ENCODE results near the gene SLC6A7. TPM values are rescaled to one million over a fixed set of nuclear protein-coding genes. Genes with fewer than 3 reads are reported as not detected.

SLC6A7 gene
- total RNA-seq, 2 donors from 2014 or later, result not detected

DNA sequence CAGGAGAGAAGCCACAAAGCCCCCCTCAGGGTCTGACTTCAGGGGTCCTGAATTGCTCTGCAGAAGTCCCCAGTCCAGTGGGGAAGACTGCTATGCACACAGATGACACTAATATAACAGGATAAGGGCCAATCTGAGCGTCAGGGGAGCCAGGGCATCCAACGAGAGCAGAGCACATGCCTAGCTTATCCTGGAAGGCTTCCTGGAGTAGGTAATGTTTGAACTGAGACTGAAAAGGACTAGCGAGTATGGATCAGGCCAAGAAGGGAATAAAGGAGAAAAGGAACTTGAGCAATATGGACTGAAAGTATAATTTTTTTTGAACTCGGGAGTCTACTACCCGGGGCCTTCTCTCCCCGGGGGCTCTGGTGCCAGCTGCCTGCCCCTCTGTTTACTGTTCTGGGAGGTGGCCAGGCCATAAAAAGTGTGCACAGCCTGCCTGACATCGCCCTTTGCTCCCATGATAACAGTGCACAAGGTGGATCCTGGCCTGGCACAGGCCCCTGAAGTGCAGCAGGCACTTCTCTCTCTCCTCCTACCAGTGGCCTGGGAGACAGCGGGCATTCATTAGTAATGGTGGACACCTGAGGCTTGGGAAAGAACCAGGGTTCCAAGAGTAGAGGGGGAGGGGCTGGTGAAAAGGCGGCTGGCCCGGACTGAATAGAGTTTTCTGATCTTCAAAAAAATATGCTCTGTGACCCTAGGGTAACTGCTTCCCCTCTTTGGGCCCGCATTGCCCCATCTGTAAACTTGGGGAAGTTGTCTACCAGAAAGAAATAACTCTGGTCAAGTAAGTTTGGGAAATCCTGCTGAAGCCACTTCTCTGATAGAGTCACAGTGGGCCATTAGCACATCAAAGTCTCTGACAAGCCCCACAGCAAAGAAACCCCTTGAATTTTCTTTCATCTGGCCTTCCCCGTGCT is 4.6 kb upstream of the SLC6A7 start:
- H3K9me3 ChIP-seq, result no peaks in the 10 kb centered on the region
- no peaks in the 10 kb centered on the region for H3K27me3 ChIP-seq
- H3K4me1 ChIP-seq, result peaks cover 0 to 20% of the 10 kb centered on the region in 2 donors
- H3K4me3 ChIP-seq, result no peak overlapping the region
- no peak overlapping the region for H3K27ac ChIP-seq
- H3K36me3 ChIP-seq, result no peaks in the 10 kb centered on the region
- TF ChIP-seq, protein P1, sequence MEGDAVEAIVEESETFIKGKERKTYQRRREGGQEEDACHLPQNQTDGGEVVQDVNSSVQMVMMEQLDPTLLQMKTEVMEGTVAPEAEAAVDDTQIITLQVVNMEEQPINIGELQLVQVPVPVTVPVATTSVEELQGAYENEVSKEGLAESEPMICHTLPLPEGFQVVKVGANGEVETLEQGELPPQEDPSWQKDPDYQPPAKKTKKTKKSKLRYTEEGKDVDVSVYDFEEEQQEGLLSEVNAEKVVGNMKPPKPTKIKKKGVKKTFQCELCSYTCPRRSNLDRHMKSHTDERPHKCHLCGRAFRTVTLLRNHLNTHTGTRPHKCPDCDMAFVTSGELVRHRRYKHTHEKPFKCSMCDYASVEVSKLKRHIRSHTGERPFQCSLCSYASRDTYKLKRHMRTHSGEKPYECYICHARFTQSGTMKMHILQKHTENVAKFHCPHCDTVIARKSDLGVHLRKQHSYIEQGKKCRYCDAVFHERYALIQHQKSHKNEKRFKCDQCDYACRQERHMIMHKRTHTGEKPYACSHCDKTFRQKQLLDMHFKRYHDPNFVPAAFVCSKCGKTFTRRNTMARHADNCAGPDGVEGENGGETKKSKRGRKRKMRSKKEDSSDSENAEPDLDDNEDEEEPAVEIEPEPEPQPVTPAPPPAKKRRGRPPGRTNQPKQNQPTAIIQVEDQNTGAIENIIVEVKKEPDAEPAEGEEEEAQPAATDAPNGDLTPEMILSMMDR (IDR thresholded peaks at IDR 0.05), result no peak
- no peak for DNase-seq (ENCODE audit: low spot score)

DNA sequence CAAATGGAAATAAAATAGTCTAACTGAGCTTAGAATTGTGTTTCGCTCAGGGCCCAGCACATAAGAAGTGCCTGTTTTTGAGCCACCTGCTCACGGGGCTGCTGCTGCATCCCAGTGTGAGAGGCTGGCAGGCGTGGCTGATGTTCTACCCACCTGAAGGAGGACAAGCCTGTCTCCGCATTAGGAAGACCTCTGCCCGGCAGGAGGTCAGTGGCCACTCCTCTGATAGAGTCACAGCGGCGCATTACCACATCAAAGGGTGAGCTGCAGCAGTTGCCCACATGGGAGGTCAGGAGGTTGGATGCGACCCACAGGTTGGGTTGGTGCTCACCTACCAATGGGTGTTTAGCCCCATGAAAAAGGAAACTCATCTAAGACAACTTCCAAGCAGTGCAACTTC is 3.7 kb upstream of the SLC6A7 start:
- TF ChIP-seq, protein P1 (IDR thresholded peaks at IDR 0.05), result no peak
- no peaks in the 10 kb centered on the region for H3K36me3 ChIP-seq
- H3K27me3 ChIP-seq, result no peaks in the 10 kb centered on the region
- no peaks in the 10 kb centered on the region for H3K9me3 ChIP-seq
- no peak for DNase-seq (ENCODE audit: low spot score)
- no peak overlapping the region for H3K27ac ChIP-seq
- no peak overlapping the region for H3K4me3 ChIP-seq
- H3K4me1 ChIP-seq, result peaks cover 0 to 13% of the 10 kb centered on the region in 2 donors

DNA sequence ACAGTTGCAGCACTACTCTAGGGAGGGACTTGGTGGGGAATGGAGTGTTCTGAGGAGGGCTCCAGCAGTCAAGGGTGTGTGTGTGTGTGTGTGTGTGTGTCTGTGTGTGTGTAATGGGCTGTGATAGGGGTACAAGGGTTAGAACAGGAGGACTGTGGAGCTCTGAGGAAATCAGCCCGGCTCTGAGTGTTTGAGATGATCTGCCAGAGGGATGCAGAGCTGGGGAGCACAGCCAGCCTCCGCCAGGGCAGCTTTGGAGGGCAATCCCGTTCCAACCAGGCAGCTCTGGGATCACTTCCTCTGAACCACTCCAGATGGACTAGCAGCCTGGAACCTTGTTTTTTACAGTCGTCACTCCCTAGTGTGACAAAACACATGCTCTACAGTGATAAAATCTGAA is 3.0 kb upstream of the SLC6A7 start:
- Histone ChIP-seq H3K9me3 (no peaks in the 10 kb centered on the region), H3K4me1 (peaks cover 0 to 8% of the 10 kb centered on the region in 2 donors), H3K27me3 (no peaks in the 10 kb centered on the region), H3K36me3 (no peaks in the 10 kb centered on the region), H3K4me3 (no peak overlapping the region), H3K27ac (no peak overlapping the region)
- no peak for DNase-seq (ENCODE audit: low spot score)
- TF ChIP-seq, protein P1 (IDR thresholded peaks at IDR 0.05), result no peak

DNA sequence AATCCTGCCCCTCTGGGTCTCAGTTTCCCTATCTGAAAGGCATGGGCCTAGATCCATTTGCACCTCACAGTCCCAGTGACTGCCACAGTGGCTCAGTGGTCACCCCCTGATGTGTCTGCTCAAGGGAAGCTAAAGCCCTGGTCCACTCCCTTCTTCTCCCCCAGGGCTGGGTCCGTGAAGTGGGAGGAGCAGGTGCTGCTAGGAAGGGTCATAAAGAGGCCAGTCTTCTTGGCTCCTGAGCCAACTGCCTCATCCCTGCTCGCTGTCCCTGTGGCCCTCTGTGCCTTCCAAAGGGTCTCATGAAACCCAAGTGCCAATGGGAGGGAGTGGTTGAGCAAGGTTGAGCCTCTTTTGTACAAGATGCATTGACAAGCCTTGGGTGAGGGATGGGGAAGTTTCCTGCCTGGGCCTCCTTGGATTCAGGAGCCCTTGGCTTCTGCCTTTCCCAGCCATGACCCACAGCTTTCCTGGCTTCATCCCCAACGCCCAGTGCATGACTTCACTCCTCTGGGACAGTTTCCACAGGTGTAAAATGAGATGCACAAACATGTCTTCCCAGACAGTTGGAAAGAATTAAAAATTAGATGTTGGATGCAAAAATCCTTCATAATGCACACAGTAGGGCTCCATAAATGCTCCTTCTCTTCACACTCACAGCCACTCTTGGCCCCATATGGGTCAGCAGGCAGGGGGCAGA is 1.6 kb upstream of the SLC6A7 start:
- TF ChIP-seq, protein P1 (IDR thresholded peaks at IDR 0.05), result no peak
- DNase-seq (ENCODE audit: low spot score), result no peak
- Histone ChIP-seq H3K27ac (no peak overlapping the region), H3K4me3 (no peak overlapping the region), H3K27me3 (no peaks in the 10 kb centered on the region), H3K9me3 (no peaks in the 10 kb centered on the region), H3K36me3 (no peaks in the 10 kb centered on the region), H3K4me1 (peaks cover 0 to 8% of the 10 kb centered on the region in 2 donors)

DNA sequence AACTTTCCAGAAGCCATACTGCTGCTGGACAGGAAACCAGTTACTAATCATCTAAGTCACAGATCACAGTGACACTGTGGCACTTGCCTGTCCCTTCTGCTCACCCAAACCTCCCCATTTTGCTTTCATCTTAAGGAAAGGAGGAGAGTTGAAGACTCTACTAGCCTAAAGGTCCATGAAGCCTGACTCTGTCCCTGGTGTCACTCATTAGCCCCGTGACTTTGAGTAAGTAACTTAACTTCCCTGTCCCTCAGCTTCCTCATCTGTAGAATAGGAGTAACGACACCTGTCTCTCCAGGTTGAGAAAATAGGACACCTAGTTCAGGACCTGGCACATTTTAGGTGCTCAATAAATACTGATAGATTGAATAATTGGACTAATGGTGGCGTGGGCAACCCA is 536 bp upstream of the SLC6A7 start:
- no peaks in the 10 kb centered on the region for H3K27me3 ChIP-seq
- H3K9me3 ChIP-seq, result no peaks in the 10 kb centered on the region
- TF ChIP-seq, protein P1 (IDR thresholded peaks at IDR 0.05), result no peak
- no peak overlapping the region for H3K27ac ChIP-seq
- peaks cover 0 to 8% of the 10 kb centered on the region in 2 donors for H3K4me1 ChIP-seq
- DNase-seq (ENCODE audit: low spot score), result no peak
- H3K36me3 ChIP-seq, result no peaks in the 10 kb centered on the region
- no peak overlapping the region for H3K4me3 ChIP-seq

Data from right atrium auricular region (tissue), 2 donors.